Keratinocyte (primary cell): ENCODE measurements around the gene FAM177B. TPM values are rescaled to one million over a fixed set of nuclear protein-coding genes. Genes with fewer than 3 reads are reported as not detected.

Source experiments
- DNase-seq: peaks from one replicate; pipeline ENCODE4 v3.0.0-alpha.2; 2011; ENCODE audit warnings: low read depth, missing footprints, low spot score
- FAIRE-seq: peaks from 2 replicates; lab custom pipeline; 2011; peaks lifted over from hg19 to GRCh38; lab: Jason Lieb, UNC
- H2AFZ ChIP-seq: 2 replicates; pipeline ENCODE4 v1.6.0; 2012; ENCODE audit warnings: low read length, control low read depth, inconsistent platforms; ENCODE audit not compliant: control insufficient read depth
- H3K27ac ChIP-seq: 2 replicates; pipeline ENCODE4 v1.5.1; 2011; ENCODE audit warnings: low read length; ENCODE audit not compliant: control insufficient read depth, insufficient read depth
- H3K27me3 ChIP-seq: 3 replicates; pipeline ENCODE4 v1.6.0; 2011; ENCODE audit warnings: low read length; ENCODE audit not compliant: control insufficient read depth, insufficient read depth; ENCODE audit errors: extremely low read depth
- H3K36me3 ChIP-seq, 2 experiments: 2 replicates in 1 of 2; 3 replicates in 1 of 2; pipeline ENCODE4 v1.5.1; 2011; ENCODE audit warnings: low read length in 2 of 2, mild to moderate bottlenecking in 1 of 2; ENCODE audit not compliant: control insufficient read depth in 2 of 2, insufficient read depth in 2 of 2; ENCODE audit errors: extremely low read depth in 1 of 2
- H3K4me1 ChIP-seq: 3 replicates; pipeline ENCODE4 v1.5.1; 2011; ENCODE audit warnings: low read length; ENCODE audit not compliant: control insufficient read depth, insufficient read depth; ENCODE audit errors: extremely low read depth
- H3K4me2 ChIP-seq: 3 replicates; pipeline ENCODE4 v1.6.0; 2011; ENCODE audit warnings: low read depth, low read length; ENCODE audit not compliant: control insufficient read depth, insufficient read depth; ENCODE audit errors: extremely low read depth
- H3K4me3 ChIP-seq, 3 experiments: fragments of 200-600 bp in 1 of 3; sonication (generic) in 1 of 3; 2 replicates in 2 of 3; 3 replicates in 1 of 3; pipeline ENCODE4 v1.5.1; 2011 to 2016; ENCODE audit warnings: low read length in 3 of 3, mild to moderate bottlenecking in 3 of 3, control low read depth in 2 of 3, inconsistent platforms in 1 of 3, low read depth in 1 of 3, mixed read lengths in 1 of 3, mixed run types in 1 of 3, moderate library complexity in 1 of 3; ENCODE audit not compliant: control insufficient read depth in 2 of 3, insufficient read depth in 2 of 3; ENCODE audit errors: extremely low read depth in 1 of 3
- H3K79me2 ChIP-seq: 2 replicates; pipeline ENCODE4 v1.6.0; 2012; ENCODE audit warnings: low read length; ENCODE audit not compliant: control insufficient read depth, insufficient read depth
- H3K9ac ChIP-seq: 3 replicates; pipeline ENCODE4 v1.6.0; 2011; ENCODE audit warnings: low read length; ENCODE audit not compliant: control insufficient read depth, insufficient read depth; ENCODE audit errors: extremely low read depth
- H3K9me1 ChIP-seq: 3 replicates; pipeline ENCODE4 v1.6.0; 2011; ENCODE audit warnings: low read length; ENCODE audit not compliant: control insufficient read depth, insufficient read depth; ENCODE audit errors: extremely low read depth
- H3K9me3 ChIP-seq: 2 replicates; pipeline ENCODE4 v1.5.1; 2012; ENCODE audit warnings: low read depth, low read length; ENCODE audit not compliant: control insufficient read depth
- H4K20me1 ChIP-seq: 3 replicates; pipeline ENCODE4 v1.6.0; 2011; ENCODE audit warnings: low read length; ENCODE audit not compliant: control insufficient read depth, insufficient read depth; ENCODE audit errors: extremely low read depth
- EZH2 ChIP-seq: IDR thresholded peaks from one replicate; pipeline ENCODE4 v1.6.1; 2012; ENCODE audit warnings: inconsistent platforms, mild to moderate bottlenecking, low read length, moderate library complexity
- dilution Hi-C: fragments of 300-500 bp; cut with MboI; formaldehyde crosslinking; loops from one replicate; pipeline ENCODE4 v1.7.0; 2020; ENCODE audit warnings: low sequenced_read_pairs; ENCODE audit not compliant: extremely low pct_ligation_motif_present
- polyA plus RNA-seq, 5 experiments: library from polyadenylated mRNA; depleted of rRNA in 3 of 5; stranded (reverse) in 3 of 5; stranded (forward) in 1 of 5; unstranded in 1 of 5; fragments of >200 nt; gene quantifications; 1 replicate in 1 of 5; 2 replicates in 3 of 5; 3 replicates in 1 of 5; pipeline versions ENCODE4 v1.2.1 to v1.2.3, GENCODE V29; 2011 to 2012; ENCODE audit warnings: missing spikeins in 2 of 5, low read depth in 1 of 5, low replicate concordance in 1 of 5
- TF ChIP-seq, protein P1 (sequence below), 3 experiments: IDR thresholded peaks in 1 of 3; conservative IDR thresholded peaks in 1 of 3; optimal IDR thresholded peaks in 1 of 3; 2 replicates in 2 of 3; 3 replicates in 1 of 3; pipeline versions ENCODE3 to v1.5.1; 2011; ENCODE audit warnings: low read length in 3 of 3, mild to moderate bottlenecking in 3 of 3, moderate library complexity in 2 of 3, control low read depth in 1 of 3, inconsistent platforms in 1 of 3; ENCODE audit not compliant: insufficient read depth in 2 of 3; ENCODE audit errors: extremely low read depth in 1 of 3

FAM177B gene
- polyA plus RNA-seq, 1 donor (not counting 4 experiments of a cell fraction or from before 2014, with no cell fraction given) = not detected

DNA sequence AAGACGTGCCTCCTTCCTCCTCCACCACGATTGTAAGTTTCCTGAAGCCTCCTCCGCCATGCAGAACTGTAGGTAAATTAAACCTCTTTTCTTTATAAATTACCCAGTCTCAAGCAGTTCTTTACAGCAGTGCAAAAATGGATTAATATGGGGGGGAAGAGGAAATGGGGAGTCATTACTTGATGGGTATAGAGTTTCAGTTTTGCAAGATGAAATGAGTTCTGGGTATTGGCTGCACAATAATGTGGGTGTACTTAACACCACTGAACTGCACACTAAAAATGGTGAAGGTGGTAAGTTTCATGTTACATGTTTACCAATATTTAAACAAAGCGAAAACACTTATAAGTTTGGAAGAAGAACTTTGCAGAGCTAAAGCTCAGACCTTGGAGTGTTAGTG, 53.5 kb downstream of the FAM177B start:
- no peaks in the 10 kb centered on the region for H3K36me3 ChIP-seq

DNA sequence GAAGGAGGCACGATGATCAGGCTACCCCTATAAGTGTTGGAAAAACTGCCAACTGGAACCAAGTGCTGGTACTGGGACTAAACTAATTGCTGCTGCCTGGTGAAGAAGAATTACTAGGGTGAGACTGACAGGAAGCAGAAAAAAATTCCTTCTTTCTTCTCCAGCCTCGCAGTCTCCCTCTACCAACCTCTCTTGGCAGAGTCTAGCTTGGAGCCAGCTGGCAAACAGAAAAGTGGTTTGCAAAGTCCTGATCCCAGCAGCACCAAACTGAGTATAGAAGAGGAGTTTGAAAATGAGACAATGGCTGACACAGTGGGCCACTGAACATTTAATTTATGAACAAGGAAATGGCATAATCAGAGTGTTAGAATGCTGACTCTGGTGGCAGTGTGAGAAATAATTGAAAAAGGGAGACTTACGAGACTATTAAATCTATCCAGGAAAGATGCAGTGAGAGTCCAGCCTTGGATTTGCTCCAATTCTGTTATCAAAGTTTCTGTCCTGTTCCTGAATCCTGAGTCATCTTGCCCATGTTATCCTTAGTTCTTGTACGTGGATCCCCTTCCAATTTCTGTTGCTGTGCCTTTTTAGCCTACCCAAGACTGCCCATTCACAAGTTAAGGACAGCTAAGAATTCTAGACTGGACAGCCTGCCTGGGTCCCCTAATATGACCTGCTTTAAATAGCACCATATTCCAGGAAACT, 54.2 kb downstream of the FAM177B start:
- H3K79me2 ChIP-seq = no peaks in the 10 kb centered on the region
- dilution Hi-C loops = loop anchor here (25.0 kb wide), 1 partner anchor 296 kb away; no protein-coding TSS in a partner anchor
- H3K9me3 ChIP-seq = no peaks in the 10 kb centered on the region
- no peaks in the 10 kb centered on the region for H3K36me3 ChIP-seq
- H3K4me2 ChIP-seq = no peak overlapping the region
- no peaks in the 10 kb centered on the region for H3K27me3 ChIP-seq
- H3K4me1 ChIP-seq = peaks cover 3% of the 10 kb centered on the region
- no peak overlapping the region for H3K4me3 ChIP-seq
- FAIRE-seq (no peak), DNase-seq (no peak)
- no peak overlapping the region for H2AFZ ChIP-seq
- H3K27ac ChIP-seq = no peak overlapping the region
- no peak for TF ChIP-seq EZH2
- H3K9ac ChIP-seq = no peak overlapping the region
- no peaks in the 10 kb centered on the region for H3K9me1 ChIP-seq
- H4K20me1 ChIP-seq = no peaks in the 10 kb centered on the region

More for the DNA sequence above, 53.5 kb downstream of the FAM177B start:
- no peaks in the 10 kb centered on the region for H3K79me2 ChIP-seq
- no peaks in the 10 kb centered on the region for H3K9me3 ChIP-seq
- FAIRE-seq (no peak), DNase-seq (no peak)
- no peak overlapping the region for H3K27ac ChIP-seq
- dilution Hi-C loops = loop anchor here (25.0 kb wide), 1 partner anchor 297 kb away; no protein-coding TSS in a partner anchor
- no peaks in the 10 kb centered on the region for H3K27me3 ChIP-seq
- H3K4me3 ChIP-seq = no peak overlapping the region
- H3K9ac ChIP-seq = no peak overlapping the region
- no peak overlapping the region for H3K4me2 ChIP-seq
- H4K20me1 ChIP-seq = no peaks in the 10 kb centered on the region
- no peak for TF ChIP-seq EZH2
- TF ChIP-seq, protein P1, sequence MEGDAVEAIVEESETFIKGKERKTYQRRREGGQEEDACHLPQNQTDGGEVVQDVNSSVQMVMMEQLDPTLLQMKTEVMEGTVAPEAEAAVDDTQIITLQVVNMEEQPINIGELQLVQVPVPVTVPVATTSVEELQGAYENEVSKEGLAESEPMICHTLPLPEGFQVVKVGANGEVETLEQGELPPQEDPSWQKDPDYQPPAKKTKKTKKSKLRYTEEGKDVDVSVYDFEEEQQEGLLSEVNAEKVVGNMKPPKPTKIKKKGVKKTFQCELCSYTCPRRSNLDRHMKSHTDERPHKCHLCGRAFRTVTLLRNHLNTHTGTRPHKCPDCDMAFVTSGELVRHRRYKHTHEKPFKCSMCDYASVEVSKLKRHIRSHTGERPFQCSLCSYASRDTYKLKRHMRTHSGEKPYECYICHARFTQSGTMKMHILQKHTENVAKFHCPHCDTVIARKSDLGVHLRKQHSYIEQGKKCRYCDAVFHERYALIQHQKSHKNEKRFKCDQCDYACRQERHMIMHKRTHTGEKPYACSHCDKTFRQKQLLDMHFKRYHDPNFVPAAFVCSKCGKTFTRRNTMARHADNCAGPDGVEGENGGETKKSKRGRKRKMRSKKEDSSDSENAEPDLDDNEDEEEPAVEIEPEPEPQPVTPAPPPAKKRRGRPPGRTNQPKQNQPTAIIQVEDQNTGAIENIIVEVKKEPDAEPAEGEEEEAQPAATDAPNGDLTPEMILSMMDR (optimal IDR thresholded peaks at IDR 0.05 in 1 of 3, IDR thresholded peaks at IDR 0.05 in 1 of 3, conservative IDR thresholded peaks at IDR 0.05 in 1 of 3; ENCODE audit: extremely low read depth in 1 of 3, insufficient read depth in 2 of 3, low read length in 3 of 3) = no peak
- H2AFZ ChIP-seq = no peak overlapping the region
- no peaks in the 10 kb centered on the region for H3K9me1 ChIP-seq
- peaks cover 6% of the 10 kb centered on the region for H3K4me1 ChIP-seq
